Amniotic stem cell (primary cell): ENCODE data around the gene SHISA7.
A peak's percentile ranks its signal among the peaks of the same experiment; 100 is the strongest.

Source experiments
- DNase-seq: peaks from one replicate; lab custom pipeline; 2025; lab: John Stamatoyannopoulos, UW

The SHISA7 gene

GRCh38 chr19:55443045-55443823 lies at the start of gene SHISA7:
TSS of gene SHISA7 (minus strand) at chr19:55443300. CDS start at chr19:55442863, 437 bp downstream.
- no peak for DNase-seq

DNA sequence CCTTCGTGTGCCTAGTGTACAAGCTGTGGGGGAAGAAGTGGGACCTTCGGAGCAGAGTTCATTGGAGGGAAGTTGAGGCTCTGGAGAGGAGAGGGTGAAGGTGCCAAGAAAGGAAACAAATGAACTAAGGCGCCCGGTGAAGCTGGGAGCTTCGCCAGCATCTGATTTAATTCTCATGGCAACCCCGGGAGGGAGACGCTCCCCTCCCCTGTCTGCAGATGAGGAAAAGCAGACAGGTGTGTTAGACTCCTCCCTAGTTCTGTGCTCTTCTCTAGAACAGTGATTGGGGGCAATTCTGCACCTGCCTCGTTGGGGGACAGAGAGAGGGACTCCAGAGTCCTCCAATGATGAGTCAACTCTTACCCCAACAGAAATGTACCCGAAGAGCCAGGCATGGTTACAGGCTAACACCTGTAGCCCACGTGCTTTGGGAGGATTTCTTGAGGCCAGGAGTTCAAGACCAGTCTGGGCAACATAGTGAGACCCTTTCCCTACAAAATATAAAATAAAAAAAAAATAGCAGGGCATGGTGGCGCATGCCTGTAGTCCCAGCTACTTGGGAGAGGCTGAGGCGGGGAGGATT lies 49.4 kb upstream of the SHISA7 start:
- no peak for DNase-seq

- DNase-seq = no peak
These were observed 48.7 kb upstream of the SHISA7 start for GRCh38 chr19:55491546-55492360.

DNA sequence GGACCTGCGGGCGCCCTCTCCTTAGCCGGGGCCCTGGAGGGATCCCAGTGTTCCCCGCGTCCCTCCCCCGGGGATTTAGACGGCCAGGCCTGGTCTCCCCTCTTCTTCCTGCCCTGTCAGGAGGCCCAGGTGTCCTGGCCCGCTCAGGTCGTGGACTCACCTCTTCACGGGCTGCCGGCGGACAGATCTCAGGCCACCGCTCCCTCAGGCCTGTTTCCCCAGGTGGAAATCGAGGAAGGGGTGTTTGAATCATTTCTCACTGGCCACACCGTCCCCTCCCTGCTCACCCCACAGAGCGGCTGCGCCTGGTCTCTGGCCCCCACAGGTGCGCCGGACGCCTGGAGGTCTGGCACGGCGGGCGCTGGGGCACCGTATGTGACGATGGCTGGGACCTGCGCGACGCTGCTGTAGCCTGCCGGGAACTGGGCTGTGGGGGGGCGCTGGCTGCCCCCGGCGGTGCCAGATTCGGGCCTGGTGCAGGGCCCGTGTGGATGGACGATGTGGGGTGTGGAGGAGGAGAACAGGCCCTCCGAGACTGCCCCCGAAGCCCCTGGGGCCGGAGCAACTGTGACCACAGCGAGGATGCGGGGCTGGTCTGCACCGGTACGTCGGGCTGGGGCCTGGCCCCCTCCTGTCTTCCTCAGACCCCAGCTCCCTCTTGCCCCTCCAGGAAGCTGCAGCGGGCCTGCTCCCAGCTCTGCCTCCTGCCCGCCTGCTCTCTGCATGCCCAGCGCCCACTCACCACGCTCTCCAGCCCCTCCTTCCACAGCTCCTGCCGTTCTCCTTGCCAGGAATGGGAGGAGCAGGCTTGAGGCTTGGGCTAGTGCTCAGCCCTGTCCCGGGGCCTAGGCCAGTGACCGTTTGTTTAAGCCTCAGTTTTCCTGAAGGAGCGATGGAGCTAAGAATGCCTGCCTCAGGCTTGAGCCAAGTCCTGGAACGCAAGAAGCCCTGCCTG lies 47.7 kb upstream of the SHISA7 start:
- no peak for DNase-seq

GRCh38 chr19:55489711-55490477 lies 46.8 kb upstream of the SHISA7 start:
- no peak for DNase-seq

- no peak for DNase-seq
These were observed 46.0 kb upstream of the SHISA7 start for GRCh38 chr19:55488986-55489710.

DNA sequence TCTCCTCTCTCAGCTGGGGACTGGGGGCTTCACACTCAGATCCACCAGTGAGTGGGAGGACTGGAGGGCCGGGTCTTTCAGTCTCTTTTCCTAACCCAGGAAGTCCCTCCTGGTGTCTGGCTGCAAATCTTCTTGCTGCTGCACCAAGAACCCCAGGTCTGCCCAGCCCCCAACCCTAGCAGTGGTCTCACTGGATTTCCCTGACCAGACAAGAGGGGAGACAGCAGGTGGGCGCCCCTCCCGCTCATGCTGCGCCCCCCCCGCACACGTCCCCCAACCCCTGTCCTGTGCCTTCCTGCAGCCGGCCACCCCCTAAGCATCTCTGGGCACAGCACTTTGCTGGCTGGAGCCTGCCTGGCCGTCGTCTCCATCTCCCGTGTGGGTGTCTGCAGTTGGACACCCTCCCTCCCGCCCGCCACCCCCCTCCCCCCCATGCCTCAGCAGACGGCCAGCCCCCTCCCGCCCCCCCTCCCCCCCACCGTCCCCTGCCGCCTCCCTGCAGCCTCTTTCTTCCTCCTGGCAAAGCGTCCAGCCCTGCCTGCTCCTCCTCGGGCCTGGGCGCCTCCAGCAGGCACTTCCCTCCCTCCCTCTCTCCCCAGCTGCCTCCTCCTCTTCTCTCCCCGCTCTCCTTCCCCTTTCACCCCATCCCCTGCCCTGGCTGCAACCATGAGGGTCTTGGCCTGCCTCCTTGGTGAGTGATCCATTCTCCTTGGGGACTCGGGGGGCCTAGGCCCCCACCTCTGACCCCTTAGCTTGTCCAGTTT lies 45.0 kb upstream of the SHISA7 start, which contains the start of gene SSC5D:
Gene SSC5D (plus strand): TSS at position 513 of the 764 bp plus-strand sequence. CDS start 154 bp downstream, at position 667.
- DNase-seq = no peak

DNA sequence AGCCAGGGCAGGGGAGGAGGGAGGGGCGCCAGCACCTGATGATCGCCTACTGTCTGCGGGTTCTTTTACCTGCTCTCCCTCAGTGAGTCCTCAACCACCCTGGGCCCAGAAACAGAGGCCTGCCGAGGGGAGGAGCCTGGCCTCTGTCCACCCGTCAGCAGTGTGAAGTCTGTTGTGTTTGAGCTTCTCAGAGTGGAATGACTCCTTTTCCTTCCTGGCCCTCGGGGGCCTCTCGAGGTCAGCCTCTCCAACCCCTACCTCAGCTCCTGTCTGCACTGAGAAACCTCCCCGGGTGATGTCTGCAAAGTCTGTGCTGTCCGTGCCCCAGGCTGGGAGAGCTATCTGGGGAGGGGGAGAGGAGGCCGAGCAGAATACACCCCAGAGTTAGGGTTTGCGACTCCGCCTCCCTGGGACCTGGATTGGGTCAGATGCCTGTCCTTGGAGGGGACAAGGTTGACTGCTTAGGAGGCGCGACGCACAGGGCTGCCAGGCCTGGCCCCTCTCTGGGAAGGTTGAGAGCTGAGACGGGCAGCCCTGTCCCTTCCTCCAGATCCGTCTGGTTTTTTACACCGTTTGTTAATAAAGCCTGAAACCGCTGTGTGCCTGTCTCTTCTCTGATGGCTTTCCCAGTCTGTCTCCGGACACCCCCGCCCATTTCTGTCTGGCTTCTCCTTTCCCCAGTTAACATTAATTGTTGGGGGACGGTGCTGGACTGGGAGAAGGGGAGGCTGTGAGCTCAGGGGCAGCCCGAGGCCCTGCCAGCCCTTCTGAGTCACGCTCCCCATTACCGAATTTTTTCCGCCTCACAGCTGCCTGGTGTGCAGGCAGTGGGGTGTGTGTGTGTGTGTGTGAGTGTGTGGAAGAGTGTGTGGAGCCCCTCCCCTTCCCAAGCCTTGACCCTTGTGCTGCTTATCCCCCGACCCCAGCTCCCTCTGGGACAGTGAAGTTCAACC lies 44.1 kb upstream of the SHISA7 start:
- peak; percentile 74 for DNase-seq

GRCh38 chr19:55486043-55486970 lies 43.2 kb upstream of the SHISA7 start:
- DNase-seq = no peak

GRCh38 chr19:55485439-55486011 lies 42.4 kb upstream of the SHISA7 start:
- DNase-seq = no peak

DNA sequence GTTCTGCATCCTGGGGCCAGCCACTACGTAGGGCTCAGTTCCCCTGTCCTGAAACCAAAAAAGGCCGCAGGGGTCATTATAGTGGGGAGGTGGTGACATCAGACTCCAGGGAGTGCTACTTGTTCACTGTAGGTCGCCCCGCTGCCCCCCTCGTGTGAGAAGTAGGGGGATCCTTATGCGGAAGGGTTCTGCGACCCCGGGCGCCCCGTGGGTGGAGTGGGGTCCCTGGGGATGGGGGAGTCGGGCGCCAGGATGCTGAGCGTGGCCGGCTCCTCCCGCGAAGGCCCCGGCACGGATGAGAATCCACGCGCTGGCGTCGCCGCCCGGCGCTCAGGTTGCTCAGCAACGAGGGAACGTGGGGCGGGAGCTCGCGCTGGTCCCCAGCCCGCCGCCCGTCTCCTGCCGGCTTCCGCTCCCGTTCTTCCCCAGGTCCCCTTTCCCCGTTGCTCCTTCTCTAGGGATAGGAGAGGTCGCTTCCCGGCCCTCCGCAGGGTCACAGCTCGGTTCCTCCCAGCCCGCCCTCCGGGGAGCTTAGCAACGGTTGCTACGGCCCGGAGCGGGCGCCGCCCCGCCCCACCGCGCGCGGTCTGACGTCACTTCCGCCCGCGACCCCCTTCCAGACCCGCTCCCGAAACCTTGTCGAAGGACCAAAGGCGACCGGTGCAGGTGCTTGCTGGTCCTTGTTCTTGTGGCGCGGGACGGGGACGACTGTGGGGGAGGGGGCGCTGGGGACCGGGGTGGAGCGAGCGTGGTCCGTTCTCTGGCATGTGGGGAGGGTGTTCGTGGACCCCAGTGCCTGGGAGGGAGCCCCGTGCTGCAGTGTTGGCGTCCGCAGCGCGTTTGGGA lies 41.7 kb upstream of the SHISA7 start, which contains the start of gene NAT14:
Gene NAT14 (plus strand): TSS at position 596 of the 846 bp plus-strand sequence. CDS start 521 bp downstream, outside the sequence.
- peak; percentile 37 for DNase-seq

DNA sequence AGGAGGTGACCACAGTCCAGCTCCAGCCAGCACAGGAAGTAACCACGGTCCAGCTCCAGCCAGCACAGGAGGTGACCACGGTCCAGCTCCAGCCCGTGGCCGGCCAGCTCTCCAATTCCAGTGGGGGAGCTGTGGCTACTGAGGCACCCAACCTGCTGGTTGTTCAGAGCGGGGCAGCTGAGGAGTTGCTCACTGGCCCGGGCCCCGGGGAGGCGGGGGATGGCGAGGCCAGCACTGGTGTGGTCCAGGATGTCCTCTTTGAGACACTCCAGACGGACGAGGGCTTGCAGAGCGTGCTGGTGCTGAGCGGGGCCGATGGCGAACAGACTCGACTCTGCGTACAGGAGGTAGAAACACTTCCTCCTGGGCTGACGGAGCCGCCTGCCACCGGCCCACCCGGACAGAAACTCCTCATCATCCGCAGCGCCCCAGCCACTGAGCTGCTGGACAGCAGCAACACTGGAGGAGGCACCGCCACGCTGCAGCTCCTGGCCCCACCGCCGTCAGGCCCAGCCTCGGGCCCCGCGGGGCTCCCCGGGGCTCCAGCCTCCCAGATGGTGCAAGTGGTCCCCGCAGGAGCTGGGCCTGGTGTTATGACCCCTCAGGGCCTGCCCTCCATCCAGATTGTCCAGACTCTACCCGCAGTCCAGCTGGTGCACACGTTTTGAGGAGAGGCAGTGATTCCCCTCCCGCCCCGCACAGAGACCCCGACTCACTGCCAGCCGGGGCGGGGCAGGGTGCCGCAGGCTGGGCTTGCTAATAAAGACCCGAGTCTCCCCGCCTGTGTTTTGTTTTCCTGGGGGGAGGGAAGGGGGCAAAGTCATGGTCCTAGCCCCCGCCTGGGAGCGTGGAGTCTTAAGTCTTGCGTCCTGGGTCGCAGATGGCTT lies 40.8 kb upstream of the SHISA7 start:
- no peak for DNase-seq

DNA sequence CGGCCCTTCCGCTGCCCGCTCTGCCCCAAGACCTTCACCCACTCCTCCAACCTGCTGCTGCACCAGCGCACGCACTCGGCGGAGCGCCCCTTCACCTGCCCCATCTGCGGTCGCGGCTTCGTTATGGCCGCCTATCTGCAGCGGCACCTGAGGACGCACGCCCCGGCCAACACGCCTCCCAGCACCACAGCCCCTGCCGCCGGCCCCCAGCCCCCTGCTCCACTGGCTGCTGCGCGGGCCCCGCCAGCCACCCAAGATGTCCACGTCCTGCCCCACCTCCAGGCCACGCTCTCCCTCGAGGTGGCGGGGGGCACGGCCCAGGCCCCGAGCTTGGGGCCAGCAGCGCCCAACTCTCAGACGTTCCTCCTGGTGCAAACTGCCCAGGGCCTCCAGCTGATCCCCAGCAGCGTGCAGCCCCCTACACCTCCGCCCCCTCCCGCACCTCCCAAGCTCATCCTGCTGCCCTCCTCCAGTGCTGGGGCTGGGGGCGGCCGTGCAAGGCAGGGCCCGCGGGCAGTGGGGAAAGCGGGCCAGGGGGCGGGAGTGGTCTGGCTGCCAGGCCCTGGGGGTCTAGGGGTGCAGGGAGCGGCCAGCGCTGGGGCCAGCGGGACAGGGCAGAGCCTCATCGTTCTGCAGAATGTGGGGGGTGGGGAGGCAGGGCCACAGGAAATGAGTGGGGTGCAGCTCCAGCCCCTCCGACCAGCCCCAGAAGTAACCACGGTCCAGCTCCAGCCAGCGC lies 40.0 kb upstream of the SHISA7 start:
- DNase-seq = no peak
